ENCODE data around the gene HMGXB4. TPM values are rescaled to one million over a fixed set of nuclear protein-coding genes. Genes with fewer than 3 reads are reported as not detected.

Gene HMGXB4
- polyA plus RNA-seq, 1 donor, result 39.2 TPM

- no peak for DNase-seq
Observed at GRCh38 chr22:35308480-35309021, 51.3 kb downstream of the HMGXB4 start.

- DNase-seq, result no peak
Observed at GRCh38 chr22:35310556-35311550, 53.6 kb downstream of the HMGXB4 start.

- no peak for DNase-seq
Observed at GRCh38 chr22:35311551-35311999, 54.3 kb downstream of the HMGXB4 start.

GRCh38 chr22:35312198-35313059 is 55.1 kb downstream of the HMGXB4 start:
- DNase-seq, result no peak

- DNase-seq, result no peak
Observed at GRCh38 chr22:35313311-35314121, 56.2 kb downstream of the HMGXB4 start.

- DNase-seq, result no peak
Observed at GRCh38 chr22:35314161-35314942, 57.1 kb downstream of the HMGXB4 start.

- no peak for DNase-seq
Observed at GRCh38 chr22:35315141-35315854, 58.0 kb downstream of the HMGXB4 start.

GRCh38 chr22:35315855-35316745 is 58.8 kb downstream of the HMGXB4 start:
- DNase-seq, result no peak

- DNase-seq, result no peak
Observed at GRCh38 chr22:35316751-35317150, 59.5 kb downstream of the HMGXB4 start.

- no peak for DNase-seq
Observed at GRCh38 chr22:35317680-35318290, 60.5 kb downstream of the HMGXB4 start.

GRCh38 chr22:35318346-35319215 is 61.3 kb downstream of the HMGXB4 start:
- DNase-seq, result no peak

GRCh38 chr22:35319244-35319985 is 62.1 kb downstream of the HMGXB4 start:
- DNase-seq, result no peak

- DNase-seq, result no peak
Observed at GRCh38 chr22:35322126-35322525, 64.8 kb downstream of the HMGXB4 start.

GRCh38 chr22:35322893-35323292 is 65.6 kb downstream of the HMGXB4 start:
- DNase-seq, result no peak

GRCh38 chr22:35323305-35323704 is 66.0 kb downstream of the HMGXB4 start:
- DNase-seq, result no peak

- no peak for DNase-seq
Observed at GRCh38 chr22:35324067-35324466, 66.8 kb downstream of the HMGXB4 start.

GRCh38 chr22:35324762-35325161 is 67.5 kb downstream of the HMGXB4 start:
- no peak for DNase-seq
